ENCODE measurements around the gene GDF15.

GDF15 gene

GRCh38 chr19:18373892-18374629, 11.9 kb upstream of the GDF15 start:
- TF ChIP-seq POU6F1 (CRISPR knock-in tag; IDR thresholded peaks at IDR 0.05; ENCODE audit: borderline replicate concordance, low read depth) (peak; percentile 93; the same call in 1 of the 2 replicates), ISL1 (CRISPR knock-in tag; IDR thresholded peaks at IDR 0.05) (peak; percentile 60; the same call in 1 of the 2 replicates), OSR1 (CRISPR knock-in tag; IDR thresholded peaks at IDR 0.05) (peak; percentile 95), ZC3H10 (CRISPR knock-in tag; IDR thresholded peaks at IDR 0.05) (peak; percentile 94), PATZ1 (CRISPR knock-in tag; IDR thresholded peaks at IDR 0.05; ENCODE audit: borderline replicate concordance) (peak; percentile 56; the same call in 1 of the 2 replicates), ZFP30 (CRISPR knock-in tag; IDR thresholded peaks at IDR 0.05) (peak; percentile 52; the same call in 1 of the 2 replicates), ARNTL (CRISPR knock-in tag; IDR thresholded peaks at IDR 0.05; ENCODE audit: borderline replicate concordance, low read depth) (no peak), ZNF565 (CRISPR knock-in tag; conservative IDR thresholded peaks at IDR 0.05; ENCODE audit: low read depth) (peak; percentile 75; the same call in 1 of the 2 replicates), ESRRG (CRISPR knock-in tag; IDR thresholded peaks at IDR 0.05) (peak; percentile 67), SNAI2 (CRISPR knock-in tag; IDR thresholded peaks at IDR 0.05) (peak; percentile 97), ZNF70 (CRISPR knock-in tag; IDR thresholded peaks at IDR 0.05) (no peak), TCF4 (CRISPR knock-in tag; IDR thresholded peaks at IDR 0.05; ENCODE audit: borderline replicate concordance) (0 out of 2 replicates have a peak, but pooled peaks have one; percentile 13), CSRNP3 (CRISPR knock-in tag; IDR thresholded peaks at IDR 0.05) (no peak), TOX (CRISPR knock-in tag; IDR thresholded peaks at IDR 0.05; ENCODE audit: borderline replicate concordance) (peak; percentile 76), BACH2 (CRISPR knock-in tag; IDR thresholded peaks at IDR 0.05; ENCODE audit: borderline replicate concordance) (no peak; the same call in 1 of the 2 replicates), TSHZ2 (CRISPR knock-in tag; IDR thresholded peaks at IDR 0.05) (peak; percentile 76), PPARA (CRISPR knock-in tag; IDR thresholded peaks at IDR 0.05; ENCODE audit: borderline replicate concordance) (no peak), ZNF8 (CRISPR knock-in tag; IDR thresholded peaks at IDR 0.05) (peak; percentile 31; the same call in 1 of the 2 replicates), GLIS3 (CRISPR knock-in tag; IDR thresholded peaks at IDR 0.05) (0 out of 2 replicates have a peak, but pooled peaks have one; percentile 21), RARB (CRISPR knock-in tag; IDR thresholded peaks at IDR 0.05) (peak; percentile 91; the same call in 1 of the 2 replicates), CREB5 (CRISPR knock-in tag; IDR thresholded peaks at IDR 0.05; ENCODE audit: low read depth) (peak; percentile 71), ZFP3 (CRISPR knock-in tag; IDR thresholded peaks at IDR 0.05) (peak; percentile 93), CSDC2 (CRISPR knock-in tag; IDR thresholded peaks at IDR 0.05) (peak; percentile 99)
- peak; percentile 90 for ATAC-seq

GRCh38 chr19:18377026-18377425, 8.9 kb upstream of the GDF15 start:
- TF ChIP-seq CREB5 (CRISPR knock-in tag; IDR thresholded peaks at IDR 0.05; ENCODE audit: low read depth) (no peak), ESRRG (CRISPR knock-in tag; IDR thresholded peaks at IDR 0.05) (no peak), PATZ1 (CRISPR knock-in tag; IDR thresholded peaks at IDR 0.05; ENCODE audit: borderline replicate concordance) (no peak), RARB (CRISPR knock-in tag; IDR thresholded peaks at IDR 0.05) (no peak), GLIS3 (CRISPR knock-in tag; IDR thresholded peaks at IDR 0.05) (no peak), ZNF70 (CRISPR knock-in tag; IDR thresholded peaks at IDR 0.05) (no peak), ZFP3 (CRISPR knock-in tag; IDR thresholded peaks at IDR 0.05) (no peak), OSR1 (CRISPR knock-in tag; IDR thresholded peaks at IDR 0.05) (no peak), TOX (CRISPR knock-in tag; IDR thresholded peaks at IDR 0.05; ENCODE audit: borderline replicate concordance) (no peak), SNAI2 (CRISPR knock-in tag; IDR thresholded peaks at IDR 0.05) (no peak), CSRNP3 (CRISPR knock-in tag; IDR thresholded peaks at IDR 0.05) (no peak), ZNF8 (CRISPR knock-in tag; IDR thresholded peaks at IDR 0.05) (no peak), ZFP30 (CRISPR knock-in tag; IDR thresholded peaks at IDR 0.05) (no peak), ZC3H10 (CRISPR knock-in tag; IDR thresholded peaks at IDR 0.05) (no peak)
- no peak for ATAC-seq

Measured in SK-N-SH treated with all-trans-retinoic acid at 6 μM for 48 hours (cell line).